NCI-H2227 (cell line): Measurements from ENCODE around the gene SGF29.
"Not testable (repeated sequence)": the region's sequence is repeated elsewhere in the genome, so short reads cannot be mapped to it uniquely, and the experiment has no call there.

Source experiments
- DNase-seq: peaks from one replicate; lab custom pipeline; 2025; ENCODE audit not compliant: unreplicated experiment; lab: John Stamatoyannopoulos, UW

The SGF29 gene

DNA sequence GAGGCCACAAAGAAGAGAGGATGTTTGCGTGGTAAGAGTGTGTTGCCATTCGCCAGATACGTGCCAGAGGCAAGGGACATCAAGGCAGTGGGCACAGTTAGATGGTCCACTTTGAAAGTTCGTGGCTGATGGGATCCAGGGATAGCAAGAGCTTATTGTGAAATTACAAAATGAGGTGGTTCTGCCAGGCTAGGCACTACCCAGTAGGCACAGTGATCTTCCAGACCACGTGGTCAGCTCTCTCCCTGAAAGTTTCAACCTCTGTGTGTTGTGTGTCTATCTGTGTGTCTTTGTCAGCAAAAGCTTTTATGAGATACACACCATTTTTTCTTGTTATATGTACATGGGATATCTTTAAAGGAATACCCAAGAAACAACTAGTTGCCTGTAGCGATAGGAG, 9.5 kb downstream of the SGF29 start:
- no peak for DNase-seq

DNA sequence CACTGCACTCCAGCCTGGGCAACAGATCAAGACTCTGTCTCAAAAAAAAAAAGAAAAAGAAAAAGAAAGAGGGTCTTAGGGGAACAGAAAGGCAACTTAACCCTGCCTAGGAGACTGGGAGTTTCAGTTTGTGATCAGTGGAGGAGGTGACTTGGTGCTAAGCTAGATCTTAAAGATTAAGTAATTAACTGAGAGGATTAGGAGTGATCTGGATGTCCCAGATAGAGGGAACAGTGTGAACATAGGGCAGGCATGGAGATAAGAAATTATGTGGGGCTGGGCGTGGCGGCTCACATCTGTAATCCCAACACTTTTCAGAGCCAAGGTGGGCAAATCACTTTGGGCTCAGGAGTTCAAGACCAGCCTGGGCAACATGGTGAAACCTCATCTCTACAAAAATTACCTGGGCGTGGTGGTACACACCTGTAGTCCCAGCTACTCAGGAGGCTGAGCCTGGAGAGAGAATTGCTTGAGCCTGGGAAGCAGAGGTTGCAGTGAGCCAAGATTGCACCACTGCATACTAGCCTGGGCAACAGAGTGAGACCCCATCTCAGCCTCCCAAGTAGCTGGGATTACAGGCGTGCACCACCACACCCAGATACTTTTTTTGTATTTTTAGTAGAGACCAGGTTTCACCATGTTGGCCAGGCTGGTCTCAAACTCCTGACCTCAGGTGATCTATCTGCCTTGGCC, 12.7 kb downstream of the SGF29 start:
- not testable (repeated sequence) for DNase-seq

DNA sequence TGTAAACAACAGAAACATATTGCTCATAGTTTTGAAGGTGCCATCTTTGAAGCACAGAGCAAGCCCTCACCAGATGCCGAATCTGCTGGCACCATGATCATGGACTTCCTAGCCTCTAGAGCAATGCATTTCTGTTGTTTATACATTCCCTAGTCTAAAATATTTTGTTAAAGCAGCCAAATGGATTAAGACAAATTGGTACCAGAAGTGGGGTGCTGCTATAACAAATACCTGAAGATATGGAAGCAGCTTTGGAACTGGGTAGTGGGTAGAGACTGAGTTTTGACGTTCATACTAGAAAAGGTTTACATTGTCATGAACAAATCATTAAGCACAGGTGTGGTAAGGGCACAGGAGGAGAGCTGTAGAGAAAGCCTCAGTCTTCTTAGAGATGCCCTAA, 13.6 kb downstream of the SGF29 start:
- DNase-seq = no peak

DNA sequence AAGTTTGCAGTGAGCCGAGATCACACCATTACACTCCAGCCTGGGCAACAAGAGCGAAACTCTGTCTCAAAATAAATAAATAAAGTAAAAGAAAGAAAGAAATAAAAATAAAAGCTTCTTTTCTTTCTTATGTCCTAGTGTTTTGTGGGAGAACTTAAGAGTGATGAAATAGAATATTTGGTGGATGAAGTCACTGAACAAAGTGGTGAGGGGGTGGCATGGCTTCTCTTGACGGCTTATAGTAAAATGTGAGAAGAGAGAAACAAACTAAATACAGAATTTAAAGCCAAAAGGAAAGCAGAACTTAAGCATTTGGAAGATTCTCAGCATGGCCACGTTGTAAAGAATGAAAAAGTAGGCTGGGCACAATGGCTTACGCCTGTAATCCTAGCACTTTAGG, 15.3 kb downstream of the SGF29 start:
- no peak for DNase-seq

DNA sequence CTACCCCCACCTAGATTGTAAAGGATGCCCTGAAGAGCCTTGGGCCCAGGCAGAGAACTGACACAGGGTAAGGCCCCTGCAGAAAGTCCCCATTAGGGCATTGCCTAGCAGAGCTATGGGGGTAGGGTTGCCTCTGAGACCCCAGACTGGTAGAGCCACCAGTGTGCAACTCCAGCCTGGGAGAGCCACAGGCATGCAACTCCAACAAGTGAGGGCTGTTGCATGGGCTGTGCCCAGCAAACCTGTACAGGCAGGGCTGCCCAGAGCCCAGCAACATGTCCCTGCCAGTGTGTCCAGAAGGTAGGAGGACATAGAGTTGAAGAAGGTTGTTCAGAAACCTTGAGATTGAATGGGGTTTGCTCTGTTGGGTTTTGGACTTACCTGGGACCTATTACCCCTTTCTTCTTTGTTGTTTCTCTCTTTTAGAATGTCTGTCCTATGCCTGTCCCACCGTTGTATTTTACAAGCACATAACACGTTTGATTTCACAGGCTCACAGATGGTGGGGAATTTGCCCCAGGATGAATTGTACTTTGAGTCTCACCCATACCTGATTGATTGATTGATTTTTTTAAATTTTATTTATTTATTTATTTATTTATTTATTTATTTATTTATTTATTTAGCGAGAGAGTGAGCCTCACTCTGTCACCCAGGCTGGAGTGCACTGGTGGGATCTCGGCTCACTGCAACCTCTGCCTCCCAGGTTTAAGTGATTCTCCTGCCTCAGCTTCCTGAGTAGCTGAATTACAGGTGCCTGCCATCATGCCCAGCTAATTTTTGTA, 16.4 kb downstream of the SGF29 start:
- DNase-seq = no peak

DNA sequence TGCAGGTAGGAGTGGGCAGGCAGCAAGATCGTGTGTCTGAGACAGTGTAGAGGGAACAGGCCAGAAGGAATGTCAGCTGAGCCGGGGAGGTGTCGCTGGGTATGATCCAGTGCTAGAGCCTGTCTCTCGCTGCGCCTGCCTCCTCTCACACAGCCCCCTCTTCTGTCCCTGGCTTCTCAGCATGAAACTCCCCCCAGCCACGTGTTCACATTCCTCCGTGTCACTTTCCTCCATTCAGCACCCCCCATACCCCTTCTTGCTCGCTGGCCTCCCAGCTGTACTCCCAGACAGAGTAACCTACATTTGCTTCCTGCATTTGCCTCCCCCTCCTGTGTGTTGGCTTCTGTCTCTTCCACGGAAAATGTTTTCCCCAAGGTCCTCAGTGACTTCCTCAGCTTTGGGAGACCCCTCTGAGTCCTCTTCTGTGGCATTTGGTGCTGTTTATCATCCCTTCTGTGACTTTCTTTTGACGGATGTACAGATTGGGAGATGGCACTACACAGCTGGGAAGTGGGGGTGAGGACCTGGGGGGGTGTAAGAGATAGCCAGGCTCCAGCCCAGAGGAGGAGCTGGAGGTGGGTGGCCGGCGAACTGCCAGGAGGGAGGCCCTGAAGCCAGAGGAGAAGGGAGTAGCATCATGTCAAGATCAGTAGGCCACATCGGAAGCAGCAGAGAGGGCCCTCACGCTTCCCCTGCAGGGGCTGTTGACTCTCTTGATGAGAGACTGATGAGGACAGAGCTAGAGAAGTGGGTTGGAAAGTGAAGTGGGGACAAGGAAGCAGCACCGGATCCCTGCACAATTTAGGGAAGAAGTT, 19.2 kb downstream of the SGF29 start:
- DNase-seq = no peak

DNA sequence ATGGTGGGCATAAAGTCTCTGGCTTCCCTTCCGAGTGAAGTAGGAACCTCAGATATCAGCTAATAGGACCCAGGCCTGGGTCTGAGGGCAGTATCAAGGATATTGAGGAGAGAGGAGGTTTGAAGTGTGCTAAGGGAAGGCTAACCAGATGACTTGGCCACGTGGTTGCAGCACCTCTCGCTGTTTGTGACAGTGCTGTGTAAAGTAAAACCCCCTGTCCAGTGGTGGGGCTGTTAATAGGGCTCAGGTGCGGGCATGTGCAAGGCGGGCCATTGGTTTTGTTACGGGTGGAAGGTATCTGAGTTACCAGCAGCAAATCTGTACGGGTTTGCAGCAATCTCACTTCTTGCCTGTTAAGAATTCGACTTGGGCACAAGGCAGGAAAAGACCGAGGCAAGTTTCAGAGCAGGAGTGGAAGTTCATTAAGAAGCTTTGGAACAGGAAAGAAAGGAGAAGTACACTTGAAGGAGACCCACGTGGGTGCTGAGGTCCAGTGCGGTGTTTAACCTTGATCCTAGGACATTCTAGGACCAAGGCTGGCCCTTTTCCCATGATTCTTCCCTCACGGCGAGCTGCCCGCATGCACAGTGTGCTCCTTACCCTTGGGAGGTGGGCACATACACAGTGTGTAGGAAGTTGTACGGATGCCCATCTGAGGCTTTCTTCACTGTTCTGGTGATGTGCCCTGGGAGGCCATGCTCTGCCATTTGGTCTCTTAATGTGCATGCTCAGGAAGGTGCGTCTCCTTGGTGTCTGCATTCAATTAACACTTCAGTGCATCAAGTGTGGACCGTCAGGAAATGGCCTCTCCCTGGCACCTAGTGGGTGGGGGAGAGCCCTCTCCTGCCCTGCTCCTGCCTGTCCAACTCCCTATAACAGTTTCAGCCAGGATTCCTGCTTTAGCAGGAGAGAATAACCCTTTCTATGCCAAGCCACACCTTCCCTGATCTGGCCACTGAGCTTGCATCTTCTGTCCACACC, 20.3 kb downstream of the SGF29 start:
- DNase-seq = no peak

DNA sequence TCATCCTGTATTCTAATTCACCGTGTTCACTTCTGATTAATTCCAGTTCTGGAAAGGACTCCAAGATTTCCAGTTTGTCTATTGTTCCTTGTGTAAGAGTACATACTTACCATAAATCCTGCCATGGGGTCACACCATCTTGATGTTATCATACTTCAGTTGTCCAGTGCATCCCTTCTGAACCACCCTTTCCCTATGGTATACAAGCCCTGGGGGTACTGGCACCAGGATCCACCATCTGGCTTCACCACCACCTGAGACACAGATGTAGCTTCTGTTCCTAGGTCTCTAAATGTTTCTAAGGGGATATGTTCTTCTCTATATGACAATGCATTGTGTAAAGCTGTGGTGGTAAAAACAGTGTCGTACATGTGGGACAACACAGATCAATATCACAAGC, 21.2 kb downstream of the SGF29 start:
- no peak for DNase-seq

DNA sequence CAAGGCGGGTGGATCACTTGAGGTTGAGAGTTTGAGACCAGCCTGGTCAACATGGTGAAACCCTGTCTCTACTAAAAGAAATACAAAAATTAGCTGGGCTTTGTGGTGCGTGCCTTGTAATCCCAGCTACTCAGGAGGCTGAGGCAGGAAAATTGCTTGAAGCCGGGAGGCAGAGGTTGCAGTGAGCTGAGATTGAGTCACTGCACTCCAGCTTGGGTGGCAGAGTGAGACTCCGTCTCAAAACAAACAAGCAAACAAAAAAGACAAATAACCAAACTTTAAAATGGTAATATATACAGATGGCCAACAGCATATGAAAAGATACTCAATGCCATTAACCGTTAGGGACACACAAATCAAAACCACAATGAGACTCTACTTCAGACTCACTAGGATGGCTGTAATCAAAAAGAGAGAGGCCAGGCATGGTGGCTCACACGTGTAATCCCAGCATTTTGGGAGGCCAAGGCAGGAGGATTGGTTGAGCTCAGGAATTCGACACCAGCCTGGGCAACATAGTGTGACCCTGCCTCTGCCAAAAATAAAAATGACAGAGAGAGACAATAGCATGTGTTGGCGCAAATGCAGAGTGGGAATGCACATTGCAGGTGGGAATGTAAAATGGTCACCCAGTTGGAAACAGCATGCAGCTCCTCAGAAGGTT, 21.9 kb downstream of the SGF29 start:
- DNase-seq = no peak

DNA sequence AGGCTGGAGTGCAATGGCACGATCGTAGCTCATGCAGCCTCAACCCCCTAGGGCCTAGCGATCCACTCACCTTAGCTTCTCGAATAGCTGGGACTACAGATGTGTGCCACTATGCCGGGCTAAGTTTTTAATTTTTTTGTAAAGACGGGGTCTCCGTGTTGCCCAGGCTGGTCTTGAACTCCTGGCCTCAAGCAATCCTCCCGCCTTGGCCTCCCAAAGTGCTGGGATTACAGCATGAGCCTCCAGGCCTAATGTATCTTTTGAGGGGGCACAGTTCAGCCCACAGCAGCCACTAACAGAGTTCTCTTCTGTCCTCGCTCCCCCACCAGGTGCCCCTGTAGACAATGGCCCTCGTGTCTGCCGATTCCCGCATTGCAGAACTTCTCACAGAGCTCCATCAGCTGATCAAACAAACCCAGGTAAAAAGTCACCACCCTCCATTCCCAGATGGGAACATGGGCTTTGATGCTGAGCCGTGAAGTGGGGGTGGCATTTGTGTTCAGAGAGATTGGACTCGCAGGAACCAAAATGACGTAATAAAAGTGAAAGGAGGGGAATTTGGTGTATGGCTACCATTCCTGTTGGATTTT, 27.1 kb downstream of the SGF29 start:
- no peak for DNase-seq

DNA sequence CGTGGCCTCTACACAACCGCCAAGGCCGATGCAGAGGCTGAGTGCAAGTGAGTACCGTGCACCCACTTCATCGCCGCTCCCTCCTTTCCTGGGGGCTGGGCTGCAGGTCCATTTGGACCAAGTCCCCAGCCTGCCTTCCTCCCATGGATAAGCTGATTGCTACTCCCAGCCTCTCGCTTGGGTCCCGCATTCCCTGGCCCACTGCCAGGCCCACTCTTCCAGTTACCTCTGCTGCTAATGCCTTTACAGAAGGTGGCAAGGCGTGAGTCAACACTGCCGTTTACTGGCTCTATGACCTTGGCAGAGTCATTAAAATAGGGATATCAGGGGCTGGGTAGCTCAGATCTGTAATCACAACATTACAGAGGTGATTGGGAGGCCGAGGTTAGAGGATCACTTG, 32.0 kb downstream of the SGF29 start:
- DNase-seq = peak; percentile 13

DNA sequence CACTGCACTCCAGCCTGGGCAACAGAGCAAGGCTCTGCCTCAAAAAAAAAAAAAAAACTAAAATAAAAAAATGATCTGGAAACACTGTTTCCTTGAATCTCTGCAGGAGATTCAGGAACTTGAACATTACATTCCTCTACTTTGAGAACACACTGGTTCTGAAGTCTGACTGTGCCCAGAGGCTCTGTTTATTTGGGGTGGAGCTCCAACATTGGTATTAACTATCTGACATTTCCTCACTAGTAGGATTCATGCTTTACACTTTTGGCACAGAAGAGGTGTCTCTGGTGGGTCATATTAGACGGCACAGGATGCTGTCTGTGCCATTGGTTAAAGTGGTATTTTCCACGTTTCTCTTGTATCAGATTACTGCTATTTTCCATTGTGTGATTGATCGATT, 32.7 kb downstream of the SGF29 start:
- no peak for DNase-seq

DNA sequence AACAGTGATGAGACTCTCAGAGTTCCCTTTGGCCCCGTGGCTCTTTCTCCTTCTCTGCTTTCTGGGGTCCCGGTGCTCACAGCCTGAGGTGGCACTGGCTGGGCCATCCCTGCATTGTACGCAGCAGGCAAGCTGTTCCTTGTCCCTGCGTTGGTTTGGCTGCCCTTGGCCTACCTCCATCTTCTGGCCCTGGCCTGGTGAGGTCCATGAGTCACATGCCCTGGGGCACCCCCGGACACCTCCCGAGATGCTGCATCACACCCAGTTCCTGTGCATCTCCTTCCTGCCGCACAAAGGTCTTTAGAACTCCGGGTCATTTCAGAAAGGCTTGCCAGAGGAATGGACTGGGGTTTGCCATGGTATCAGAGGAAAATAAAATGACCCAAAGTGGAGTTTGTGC, 33.7 kb downstream of the SGF29 start:
- no peak for DNase-seq

DNA sequence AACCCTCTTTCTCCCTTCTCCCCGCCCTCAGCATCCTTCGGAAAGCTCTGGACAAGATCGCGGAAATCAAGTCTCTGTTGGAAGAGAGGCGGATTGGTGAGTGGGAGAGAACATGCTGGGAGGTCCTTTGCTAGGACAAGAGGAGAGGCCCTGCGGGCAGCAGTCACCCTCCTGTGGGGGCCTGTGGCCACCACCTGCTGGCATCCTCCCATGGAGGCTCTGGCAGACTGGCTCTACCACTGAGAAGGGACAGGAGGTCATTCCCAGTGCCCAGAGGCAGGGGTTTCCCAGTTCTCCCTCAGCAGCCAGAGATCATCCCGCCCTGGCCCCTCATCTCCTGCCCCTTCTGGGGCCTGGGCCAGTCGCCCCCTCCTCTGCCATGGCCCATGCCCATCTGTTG, 35.3 kb downstream of the SGF29 start:
- no peak for DNase-seq

DNA sequence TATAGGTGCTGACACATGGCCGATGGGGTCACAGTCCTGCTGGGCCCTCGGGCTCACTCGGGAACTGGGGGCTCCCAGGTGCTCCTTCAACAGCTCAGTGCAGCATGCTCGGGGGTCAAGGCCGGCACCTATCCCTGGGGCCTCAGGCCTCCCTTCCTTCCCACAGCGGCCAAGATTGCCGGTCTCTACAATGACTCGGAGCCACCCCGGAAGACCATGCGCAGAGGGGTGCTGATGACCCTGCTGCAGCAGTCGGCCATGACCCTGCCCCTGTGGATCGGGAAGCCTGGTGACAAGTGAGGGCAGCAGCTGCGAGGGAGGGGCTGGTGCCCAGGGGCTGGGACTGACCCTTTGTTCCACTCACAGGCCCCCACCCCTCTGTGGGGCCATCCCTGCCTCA, 36.2 kb downstream of the SGF29 start:
- DNase-seq = no peak

DNA sequence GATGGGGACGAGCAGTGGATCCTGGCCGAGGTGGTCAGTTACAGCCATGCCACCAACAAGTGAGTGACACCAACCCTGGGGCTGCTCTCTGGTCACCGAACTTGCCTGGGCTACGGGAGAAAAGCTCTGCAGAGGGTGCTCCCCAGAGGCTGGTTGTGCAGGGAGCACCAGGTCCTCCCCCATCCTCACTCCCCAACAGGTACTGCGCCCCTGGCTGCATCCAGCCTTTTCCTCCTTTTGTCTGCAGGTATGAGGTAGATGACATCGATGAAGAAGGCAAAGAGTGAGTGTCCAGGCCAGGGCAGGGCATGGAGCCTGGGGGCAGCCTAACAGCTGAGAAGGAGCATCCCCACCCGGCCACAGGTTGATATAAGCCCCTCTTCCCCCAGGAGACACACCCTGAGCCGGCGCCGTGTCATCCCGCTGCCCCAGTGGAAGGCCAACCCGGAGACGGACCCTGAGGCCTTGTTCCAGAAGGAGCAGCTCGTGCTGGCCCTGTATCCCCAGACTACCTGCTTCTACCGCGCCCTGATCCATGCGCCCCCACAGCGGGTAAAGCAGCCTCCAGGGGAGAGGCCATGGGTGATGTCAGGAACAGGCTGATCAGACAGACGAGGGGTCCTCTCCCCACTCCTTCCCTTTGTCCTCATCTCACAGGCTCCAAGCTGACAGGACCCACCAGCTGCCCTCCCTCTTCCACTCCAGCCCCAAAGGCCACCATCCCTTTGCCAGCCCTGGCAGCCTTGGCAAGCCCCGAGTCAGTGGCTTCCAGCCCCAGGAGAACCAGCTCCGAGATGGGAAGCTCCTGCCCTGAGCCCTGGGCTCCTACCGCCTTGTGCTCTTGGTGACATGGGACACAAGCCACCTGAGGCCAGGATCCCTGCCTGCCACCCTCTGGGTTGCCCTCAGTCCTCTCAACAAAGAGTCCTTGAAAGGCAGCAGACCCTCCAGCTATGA, 36.9 kb downstream of the SGF29 start:
- DNase-seq = no peak

DNA sequence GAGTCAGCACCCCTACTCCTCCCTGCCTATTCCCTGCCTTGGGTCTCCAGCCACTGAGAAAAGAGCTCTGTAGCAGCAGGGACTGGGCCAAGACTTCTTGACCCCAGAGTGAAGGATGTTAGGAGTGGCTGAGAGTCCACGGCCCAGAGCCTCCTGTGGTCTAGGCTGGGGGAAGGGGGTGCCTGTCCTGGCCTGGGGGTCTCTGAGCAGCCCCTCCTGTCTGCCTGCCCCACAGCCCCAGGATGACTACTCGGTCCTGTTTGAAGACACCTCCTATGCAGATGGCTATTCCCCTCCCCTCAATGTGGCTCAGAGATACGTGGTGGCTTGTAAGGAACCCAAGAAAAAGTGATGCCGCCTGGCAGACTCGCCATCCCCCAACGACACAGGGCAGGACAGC, 37.6 kb downstream of the SGF29 start:
- DNase-seq = no peak

DNA sequence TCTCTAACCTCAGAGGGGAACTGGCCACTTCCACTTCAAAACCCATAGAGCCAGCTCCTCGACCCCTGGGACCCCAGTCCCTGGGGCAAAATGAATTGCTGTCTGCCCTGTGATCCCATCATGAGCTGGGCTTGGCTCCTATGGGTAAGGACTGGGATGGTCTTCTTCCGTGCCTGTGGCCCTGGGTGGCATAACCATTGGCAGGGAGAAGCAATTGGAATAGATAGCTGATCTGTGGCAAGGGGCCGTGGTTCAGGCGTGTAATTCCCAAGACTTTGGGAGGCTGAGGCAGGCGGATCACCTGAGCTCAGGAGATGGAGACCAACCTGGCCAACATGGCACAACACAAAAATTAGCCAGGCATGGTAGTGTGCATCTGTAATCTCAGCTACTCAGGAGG, 38.8 kb downstream of the SGF29 start:
- no peak for DNase-seq
